A673 (cell line): ENCODE data around the gene PACRG.

Source experiments
- EZH2 ChIP-seq: fragments of 200-600 bp; sonication (generic); IDR thresholded peaks from 2 replicates; pipeline ENCODE4 v1.6.1; 2017; ENCODE audit warnings: borderline replicate concordance, low read depth, mild to moderate bottlenecking, mixed read lengths, antibody characterized with exemption, low read length; ENCODE audit not compliant: poor library complexity, severe bottlenecking
- TF ChIP-seq, protein P1 (sequence below): fragments of 300-800, 200-600 bp; sonication (generic); conservative IDR thresholded peaks from 2 replicates; pipeline ENCODE4 v1.5.1; 2017; ENCODE audit warnings: low read depth, mild to moderate bottlenecking, antibody characterized with exemption, low read length, moderate library complexity, mixed read lengths

DNA sequence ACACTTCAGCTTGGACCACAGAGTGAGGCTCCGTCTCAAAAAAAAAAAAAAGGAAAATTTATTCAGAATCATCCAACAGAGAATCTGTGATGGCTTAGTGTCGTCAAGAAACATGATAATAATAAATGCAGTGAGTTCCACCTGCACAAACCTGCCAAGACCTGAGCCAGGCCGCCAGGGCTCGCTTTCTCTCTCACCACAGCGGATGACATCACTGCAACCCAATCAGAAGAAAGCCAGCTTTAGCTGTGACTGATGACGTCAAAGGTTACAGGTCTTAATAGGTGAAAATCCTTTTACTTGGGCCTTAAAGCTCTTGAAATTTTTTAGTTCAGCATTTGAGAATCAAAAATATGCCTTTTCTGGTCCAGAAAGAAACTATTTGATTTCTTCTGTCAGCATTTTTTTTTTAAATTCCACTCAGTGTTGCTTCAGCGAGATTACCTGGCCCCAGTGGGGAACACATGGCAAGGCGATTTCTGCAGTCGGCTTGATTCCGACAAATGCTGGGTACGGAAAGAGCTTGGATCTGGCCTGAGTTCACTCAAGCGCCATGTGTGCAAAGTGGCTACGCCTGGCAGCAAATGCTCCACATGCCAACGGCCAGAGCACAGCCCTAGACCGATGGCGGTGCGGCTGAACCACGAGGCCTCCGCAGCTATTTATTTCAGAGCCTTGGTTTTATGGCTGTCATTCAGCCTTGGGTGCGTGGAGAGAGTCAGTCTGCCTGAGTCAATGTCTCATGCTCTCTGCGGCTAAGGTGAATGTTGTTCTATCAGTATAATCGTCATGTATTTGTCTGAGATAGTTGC is 581.1 kb downstream of the PACRG start:
- TF ChIP-seq, protein P1, sequence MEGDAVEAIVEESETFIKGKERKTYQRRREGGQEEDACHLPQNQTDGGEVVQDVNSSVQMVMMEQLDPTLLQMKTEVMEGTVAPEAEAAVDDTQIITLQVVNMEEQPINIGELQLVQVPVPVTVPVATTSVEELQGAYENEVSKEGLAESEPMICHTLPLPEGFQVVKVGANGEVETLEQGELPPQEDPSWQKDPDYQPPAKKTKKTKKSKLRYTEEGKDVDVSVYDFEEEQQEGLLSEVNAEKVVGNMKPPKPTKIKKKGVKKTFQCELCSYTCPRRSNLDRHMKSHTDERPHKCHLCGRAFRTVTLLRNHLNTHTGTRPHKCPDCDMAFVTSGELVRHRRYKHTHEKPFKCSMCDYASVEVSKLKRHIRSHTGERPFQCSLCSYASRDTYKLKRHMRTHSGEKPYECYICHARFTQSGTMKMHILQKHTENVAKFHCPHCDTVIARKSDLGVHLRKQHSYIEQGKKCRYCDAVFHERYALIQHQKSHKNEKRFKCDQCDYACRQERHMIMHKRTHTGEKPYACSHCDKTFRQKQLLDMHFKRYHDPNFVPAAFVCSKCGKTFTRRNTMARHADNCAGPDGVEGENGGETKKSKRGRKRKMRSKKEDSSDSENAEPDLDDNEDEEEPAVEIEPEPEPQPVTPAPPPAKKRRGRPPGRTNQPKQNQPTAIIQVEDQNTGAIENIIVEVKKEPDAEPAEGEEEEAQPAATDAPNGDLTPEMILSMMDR: no peak
- TF ChIP-seq EZH2: no peak
